Glutamatergic neuron (in vitro differentiated cells): ENCODE data around the gene GPX2. TPM values are rescaled to one million over a fixed set of nuclear protein-coding genes. Genes with fewer than 3 reads are reported as not detected.

Source experiments
- DNase-seq: peaks from one replicate; pipeline ENCODE4 v3.0.0; 2022
- H3K27ac Mint-ChIP-seq: one replicate; pipeline ENCODE4 v1.8.0; 2020; ENCODE audit warnings: mild to moderate bottlenecking, mixed read lengths, inconsistent platforms; ENCODE audit not compliant: unreplicated experiment
- H3K27me3 Mint-ChIP-seq: one replicate; pipeline ENCODE4 v1.8.0; 2020; ENCODE audit warnings: mild to moderate bottlenecking, moderate library complexity, mixed read lengths, inconsistent platforms; ENCODE audit not compliant: unreplicated experiment
- H3K36me3 Mint-ChIP-seq: one replicate; pipeline ENCODE4 v1.8.0; 2020; ENCODE audit warnings: mild to moderate bottlenecking, mixed read lengths, inconsistent platforms; ENCODE audit not compliant: unreplicated experiment
- H3K4me1 Mint-ChIP-seq: one replicate; pipeline ENCODE4 v1.8.0; 2020; ENCODE audit warnings: mild to moderate bottlenecking, low read depth, mixed read lengths, inconsistent platforms; ENCODE audit not compliant: unreplicated experiment
- H3K4me3 Mint-ChIP-seq: one replicate; pipeline ENCODE4 v1.8.0; 2020; ENCODE audit warnings: mild to moderate bottlenecking, mixed read lengths, inconsistent platforms; ENCODE audit not compliant: unreplicated experiment
- H3K9me3 Mint-ChIP-seq: one replicate; pipeline ENCODE4 v1.8.0; 2020; ENCODE audit warnings: mild to moderate bottlenecking, moderate library complexity, mixed read lengths, inconsistent platforms; ENCODE audit not compliant: unreplicated experiment
- total RNA-seq: library from RNA; stranded (reverse); fragmentation: NEBNext Ultra II Directional; extraction: Animal tissue kit (Norgen Biotek cat#: 25700); gene quantifications from one replicate; pipeline ENCODE4 v1.2.1, GENCODE V29; 2021; ENCODE audit not compliant: unreplicated experiment
- TF ChIP-seq, protein P1 (sequence below): fragments of 200-600 bp; sonication (generic); IDR thresholded peaks from one replicate; pipeline ENCODE4 v1.5.0; 2021; ENCODE audit not compliant: partially characterized antibody, unreplicated experiment

The GPX2 gene
- total RNA-seq, 1 donor from 2014 or later: 1.3 TPM

DNA sequence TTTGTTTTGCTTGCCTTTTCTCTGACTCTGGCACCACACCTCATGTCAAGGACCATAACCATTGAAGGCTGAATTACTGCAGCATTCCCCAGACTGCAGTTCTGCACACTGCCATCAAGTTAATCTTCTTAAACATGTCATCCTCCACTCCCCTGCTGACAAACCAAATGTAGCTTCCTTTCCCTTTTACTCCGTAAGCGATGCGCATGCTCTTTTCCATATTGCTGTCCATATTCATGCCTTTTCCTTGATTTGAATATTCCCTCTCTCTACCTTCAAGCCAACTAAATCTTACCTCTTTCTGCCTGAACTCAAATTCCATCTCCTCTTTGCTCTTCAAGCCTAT, 13.6 kb downstream of the GPX2 start:
- Mint-ChIP-seq H3K4me3 (no peak overlapping the region), H3K36me3 (no peaks in the 10 kb centered on the region), H3K27me3 (no peaks in the 10 kb centered on the region), H3K27ac (no peak overlapping the region), H3K9me3 (no peaks in the 10 kb centered on the region), H3K4me1 (no peaks in the 10 kb centered on the region)
- TF ChIP-seq, protein P1, sequence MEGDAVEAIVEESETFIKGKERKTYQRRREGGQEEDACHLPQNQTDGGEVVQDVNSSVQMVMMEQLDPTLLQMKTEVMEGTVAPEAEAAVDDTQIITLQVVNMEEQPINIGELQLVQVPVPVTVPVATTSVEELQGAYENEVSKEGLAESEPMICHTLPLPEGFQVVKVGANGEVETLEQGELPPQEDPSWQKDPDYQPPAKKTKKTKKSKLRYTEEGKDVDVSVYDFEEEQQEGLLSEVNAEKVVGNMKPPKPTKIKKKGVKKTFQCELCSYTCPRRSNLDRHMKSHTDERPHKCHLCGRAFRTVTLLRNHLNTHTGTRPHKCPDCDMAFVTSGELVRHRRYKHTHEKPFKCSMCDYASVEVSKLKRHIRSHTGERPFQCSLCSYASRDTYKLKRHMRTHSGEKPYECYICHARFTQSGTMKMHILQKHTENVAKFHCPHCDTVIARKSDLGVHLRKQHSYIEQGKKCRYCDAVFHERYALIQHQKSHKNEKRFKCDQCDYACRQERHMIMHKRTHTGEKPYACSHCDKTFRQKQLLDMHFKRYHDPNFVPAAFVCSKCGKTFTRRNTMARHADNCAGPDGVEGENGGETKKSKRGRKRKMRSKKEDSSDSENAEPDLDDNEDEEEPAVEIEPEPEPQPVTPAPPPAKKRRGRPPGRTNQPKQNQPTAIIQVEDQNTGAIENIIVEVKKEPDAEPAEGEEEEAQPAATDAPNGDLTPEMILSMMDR: no peak
- DNase-seq: no peak

DNA sequence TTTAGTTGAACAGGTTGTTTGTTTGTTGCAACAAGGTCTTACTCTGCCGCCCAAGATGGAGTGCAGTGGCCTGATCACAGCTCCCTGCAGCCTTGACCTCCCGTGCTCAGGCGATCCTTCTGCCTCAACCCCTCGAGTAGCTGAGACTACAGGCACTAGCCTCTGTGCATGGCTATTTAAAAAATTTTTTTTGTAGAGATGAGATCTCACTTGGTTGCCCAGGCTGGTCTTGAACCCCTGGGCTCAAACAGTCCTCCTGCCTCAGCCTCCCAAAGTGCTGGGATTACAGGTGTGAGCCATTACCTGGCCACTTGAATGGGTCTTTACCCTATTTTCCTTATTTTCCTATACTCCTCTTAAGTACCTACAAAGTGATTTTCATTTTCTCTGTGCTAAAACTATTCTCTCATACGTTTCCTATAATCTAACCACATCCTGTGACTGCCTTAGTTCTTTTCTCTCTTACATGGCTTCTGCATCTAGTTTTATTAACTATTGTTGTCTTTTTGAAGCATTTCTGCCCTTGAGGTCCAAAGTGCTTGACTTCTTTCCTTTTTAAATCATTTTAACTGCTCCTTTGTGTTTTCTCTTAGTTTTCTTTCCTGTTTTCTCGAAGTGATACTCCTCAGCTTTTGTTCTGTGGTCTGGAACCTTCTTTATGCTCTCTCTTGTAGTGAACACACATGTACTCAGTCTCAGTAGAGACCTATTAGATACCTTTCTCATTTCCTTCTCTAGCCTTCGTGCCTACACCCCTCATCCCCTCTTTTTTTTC, 14.1 kb downstream of the GPX2 start:
- H3K4me1 Mint-ChIP-seq: no peaks in the 10 kb centered on the region
- TF ChIP-seq, protein P1: no peak
- no peaks in the 10 kb centered on the region for H3K9me3 Mint-ChIP-seq

DNA sequence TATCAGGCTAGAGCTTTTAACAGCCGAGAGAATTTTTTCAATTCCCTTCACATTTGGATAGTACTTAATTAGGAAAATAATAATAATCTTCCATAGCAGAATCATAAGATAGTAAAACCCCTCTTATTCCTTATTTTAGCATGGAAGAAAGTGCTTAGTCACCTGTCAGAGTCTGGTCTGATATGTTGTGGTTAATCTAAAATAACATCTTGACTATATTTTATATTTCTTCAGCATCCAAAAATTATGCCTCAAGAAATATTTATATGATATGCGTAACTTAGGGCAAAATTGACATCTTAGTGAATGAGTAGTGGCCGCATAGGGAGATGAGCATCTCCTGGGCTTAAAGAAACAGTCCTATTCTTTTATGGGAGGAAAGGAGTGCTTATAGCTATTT, 15.5 kb downstream of the GPX2 start:
- Mint-ChIP-seq H3K27ac (no peak overlapping the region), H3K4me1 (no peaks in the 10 kb centered on the region), H3K9me3 (no peaks in the 10 kb centered on the region), H3K36me3 (no peaks in the 10 kb centered on the region), H3K4me3 (no peak overlapping the region), H3K27me3 (no peaks in the 10 kb centered on the region)
- DNase-seq: no peak
- TF ChIP-seq, protein P1: no peak

More for the DNA sequence above, 14.1 kb downstream of the GPX2 start:
- Mint-ChIP-seq H3K36me3 (no peaks in the 10 kb centered on the region), H3K27me3 (no peaks in the 10 kb centered on the region), H3K27ac (no peak overlapping the region), H3K4me3 (no peak overlapping the region)
- DNase-seq: no peak

DNA sequence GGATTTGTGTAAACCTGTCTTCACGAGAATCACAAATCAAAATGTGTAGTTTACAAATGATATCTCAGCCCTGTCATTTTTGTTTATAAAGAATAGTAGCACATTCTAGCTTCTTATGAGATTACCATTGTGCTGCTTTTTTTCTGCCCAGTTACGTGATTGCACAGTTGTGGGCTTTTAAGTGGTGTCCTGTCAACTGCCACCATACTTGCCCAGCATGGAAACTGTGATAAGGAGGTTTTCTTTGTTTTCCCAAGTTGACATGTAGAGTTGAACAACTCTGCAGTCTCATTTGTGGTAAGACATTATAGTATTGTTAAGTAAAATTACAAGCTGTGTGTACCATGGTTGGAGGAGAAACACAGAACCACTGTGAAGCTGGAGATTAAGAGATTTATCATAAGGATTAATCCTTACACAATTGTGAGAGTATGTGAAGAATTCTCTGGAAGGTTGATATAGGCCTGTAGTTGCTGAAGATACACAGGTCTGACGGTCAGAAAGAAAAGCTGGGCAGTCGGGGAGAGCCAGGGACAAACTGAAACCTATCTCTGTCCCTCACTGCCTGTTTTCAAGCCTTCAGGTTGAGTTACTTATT, 16.0 kb downstream of the GPX2 start:
- no peak overlapping the region for H3K4me3 Mint-ChIP-seq
- H3K9me3 Mint-ChIP-seq: no peaks in the 10 kb centered on the region
- H3K27me3 Mint-ChIP-seq: no peaks in the 10 kb centered on the region
- TF ChIP-seq, protein P1: no peak
- H3K36me3 Mint-ChIP-seq: no peaks in the 10 kb centered on the region
- no peak for DNase-seq
- H3K4me1 Mint-ChIP-seq: no peaks in the 10 kb centered on the region
- no peak overlapping the region for H3K27ac Mint-ChIP-seq

DNA sequence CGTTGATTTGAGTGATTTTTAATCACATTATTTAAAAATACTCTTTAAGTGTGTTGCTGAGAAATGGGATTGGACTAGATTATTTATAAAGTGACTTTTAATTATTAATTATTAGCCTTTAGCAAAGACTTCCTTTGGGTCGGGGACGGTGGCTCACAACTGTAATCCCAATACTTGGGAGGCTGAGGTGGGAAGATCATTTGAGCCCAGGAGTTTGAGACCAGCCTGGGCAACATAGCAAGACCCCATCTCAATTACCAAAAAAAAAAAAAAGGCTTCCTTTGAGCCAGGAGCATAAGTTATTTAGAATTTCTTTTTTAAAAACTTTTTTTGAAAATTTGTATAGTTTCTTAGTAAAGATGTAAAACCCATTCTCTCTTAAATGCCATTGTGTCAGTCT, 19.5 kb downstream of the GPX2 start:
- H3K4me3 Mint-ChIP-seq: no peak overlapping the region
- no peaks in the 10 kb centered on the region for H3K36me3 Mint-ChIP-seq
- H3K9me3 Mint-ChIP-seq: no peaks in the 10 kb centered on the region
- H3K4me1 Mint-ChIP-seq: no peaks in the 10 kb centered on the region
- no peak overlapping the region for H3K27ac Mint-ChIP-seq
- H3K27me3 Mint-ChIP-seq: no peaks in the 10 kb centered on the region
- no peak for DNase-seq
- TF ChIP-seq, protein P1: no peak
